ENCODE measurements around the gene MEGF11. TPM values are rescaled to one million over a fixed set of nuclear protein-coding genes. Genes with fewer than 3 reads are reported as not detected.

The MEGF11 gene
- total RNA-seq, 2 experiments from 2014 or later, result not detected

- H3K27ac Mint-ChIP-seq, result no peak overlapping the region
- no peak for ATAC-seq
- DNase-seq, result no peak
- POLR2A ChIA-PET, result no interaction called here
- H3K36me3 Mint-ChIP-seq (ENCODE audit: low read depth), result no peaks in the 10 kb centered on the region
- CTCF ChIA-PET, result no interaction called here
- H3K9me3 Mint-ChIP-seq (ENCODE audit: insufficient read depth), result no peaks in the 10 kb centered on the region
- no peaks in the 10 kb centered on the region for H3K27me3 Mint-ChIP-seq (ENCODE audit: low read depth)
- H3K4me3 Mint-ChIP-seq, result no peak overlapping the region
- H3K4me1 Mint-ChIP-seq (ENCODE audit: low read depth), result peaks cover 15% of the 10 kb centered on the region
These were observed 114.5 kb downstream of the MEGF11 start for GRCh38 chr15:66138892-66139590.

- H3K4me1 Mint-ChIP-seq (ENCODE audit: low read depth), result peaks cover 15% of the 10 kb centered on the region
- ATAC-seq, result no peak
- CTCF ChIA-PET, result no interaction called here
- no peaks in the 10 kb centered on the region for H3K27me3 Mint-ChIP-seq (ENCODE audit: low read depth)
- H3K9me3 Mint-ChIP-seq (ENCODE audit: insufficient read depth), result no peaks in the 10 kb centered on the region
- H3K36me3 Mint-ChIP-seq (ENCODE audit: low read depth), result no peaks in the 10 kb centered on the region
- no peak overlapping the region for H3K4me3 Mint-ChIP-seq
- no peak overlapping the region for H3K27ac Mint-ChIP-seq
- POLR2A ChIA-PET, result no interaction called here
- DNase-seq, result no peak
These were observed 115.3 kb downstream of the MEGF11 start for GRCh38 chr15:66138096-66138783.

- Mint-ChIP-seq H3K27me3 (ENCODE audit: low read depth) (no peaks in the 10 kb centered on the region), H3K9me3 (ENCODE audit: insufficient read depth) (no peaks in the 10 kb centered on the region), H3K36me3 (ENCODE audit: low read depth) (no peaks in the 10 kb centered on the region), H3K4me3 (no peak overlapping the region), H3K4me1 (ENCODE audit: low read depth) (peaks cover 15% of the 10 kb centered on the region), H3K27ac (no peak overlapping the region)
- ATAC-seq, result no peak
- ChIA-PET CTCF (no interaction called here), POLR2A (no interaction called here)
- no peak for DNase-seq
These were observed 116.6 kb downstream of the MEGF11 start for GRCh38 chr15:66136948-66137347.

GRCh38 chr15:66135664-66136063 is 117.9 kb downstream of the MEGF11 start:
- H3K27me3 Mint-ChIP-seq (ENCODE audit: low read depth), result no peaks in the 10 kb centered on the region
- H3K4me1 Mint-ChIP-seq (ENCODE audit: low read depth), result peaks cover 15% of the 10 kb centered on the region
- H3K9me3 Mint-ChIP-seq (ENCODE audit: insufficient read depth), result no peaks in the 10 kb centered on the region
- no peak overlapping the region for H3K27ac Mint-ChIP-seq
- CTCF ChIA-PET, result no interaction called here
- DNase-seq (no peak), ATAC-seq (no peak)
- H3K4me3 Mint-ChIP-seq, result no peak overlapping the region
- POLR2A ChIA-PET, result no interaction called here
- H3K36me3 Mint-ChIP-seq (ENCODE audit: low read depth), result no peaks in the 10 kb centered on the region

- CTCF ChIA-PET, result no interaction called here
- Mint-ChIP-seq H3K4me3 (no peak overlapping the region), H3K36me3 (ENCODE audit: low read depth) (no peaks in the 10 kb centered on the region), H3K9me3 (ENCODE audit: insufficient read depth) (no peaks in the 10 kb centered on the region), H3K27me3 (ENCODE audit: low read depth) (no peaks in the 10 kb centered on the region), H3K4me1 (ENCODE audit: low read depth) (peaks cover 15% of the 10 kb centered on the region), H3K27ac (no peak overlapping the region)
- DNase-seq (no peak), ATAC-seq (no peak)
- POLR2A ChIA-PET, result no interaction called here
These were observed 119.3 kb downstream of the MEGF11 start for GRCh38 chr15:66134284-66134683.

- Mint-ChIP-seq H3K27ac (no peak overlapping the region), H3K9me3 (ENCODE audit: insufficient read depth) (no peaks in the 10 kb centered on the region), H3K4me3 (no peak overlapping the region), H3K27me3 (ENCODE audit: low read depth) (no peaks in the 10 kb centered on the region), H3K4me1 (ENCODE audit: low read depth) (peaks cover 15% of the 10 kb centered on the region), H3K36me3 (ENCODE audit: low read depth) (no peaks in the 10 kb centered on the region)
- ATAC-seq (no peak), DNase-seq (no peak)
- POLR2A ChIA-PET, result no interaction called here
- CTCF ChIA-PET, result no interaction called here
These were observed 120.2 kb downstream of the MEGF11 start for GRCh38 chr15:66133247-66133885.

GRCh38 chr15:66132251-66132816 is 121.2 kb downstream of the MEGF11 start:
- DNase-seq (no peak), ATAC-seq (no peak)
- Mint-ChIP-seq H3K4me1 (ENCODE audit: low read depth) (peaks cover 15% of the 10 kb centered on the region), H3K27ac (no peak overlapping the region), H3K4me3 (no peak overlapping the region), H3K36me3 (ENCODE audit: low read depth) (no peaks in the 10 kb centered on the region), H3K27me3 (ENCODE audit: low read depth) (peaks cover under 1% of the 10 kb centered on the region), H3K9me3 (ENCODE audit: insufficient read depth) (no peaks in the 10 kb centered on the region)
- CTCF ChIA-PET, result no interaction called here
- POLR2A ChIA-PET, result no interaction called here

GRCh38 chr15:66131831-66132230 is 121.7 kb downstream of the MEGF11 start:
- CTCF ChIA-PET, result no interaction called here
- ATAC-seq, result no peak
- peaks cover 5% of the 10 kb centered on the region for H3K27me3 Mint-ChIP-seq (ENCODE audit: low read depth)

GRCh38 chr15:66131200-66131599 is 122.3 kb downstream of the MEGF11 start:
- Mint-ChIP-seq H3K27me3 (ENCODE audit: low read depth) (peaks cover 5% of the 10 kb centered on the region), H3K9me3 (ENCODE audit: insufficient read depth) (no peaks in the 10 kb centered on the region), H3K36me3 (ENCODE audit: low read depth) (no peaks in the 10 kb centered on the region), H3K4me3 (no peak overlapping the region), H3K27ac (no peak overlapping the region), H3K4me1 (ENCODE audit: low read depth) (peaks cover 14% of the 10 kb centered on the region)
- POLR2A ChIA-PET, result no interaction called here
- ATAC-seq, result no peak
- CTCF ChIA-PET, result no interaction called here
- no peak for DNase-seq

More at GRCh38 chr15:66131831-66132230, 121.7 kb downstream of the MEGF11 start:
- H3K4me3 Mint-ChIP-seq, result no peak overlapping the region
- no peaks in the 10 kb centered on the region for H3K9me3 Mint-ChIP-seq (ENCODE audit: insufficient read depth)
- no peak for DNase-seq
- POLR2A ChIA-PET, result no interaction called here
- H3K36me3 Mint-ChIP-seq (ENCODE audit: low read depth), result no peaks in the 10 kb centered on the region
- no peak overlapping the region for H3K27ac Mint-ChIP-seq
- H3K4me1 Mint-ChIP-seq (ENCODE audit: low read depth), result peaks cover 15% of the 10 kb centered on the region

GRCh38 chr15:66130496-66131034 is 123.0 kb downstream of the MEGF11 start:
- Mint-ChIP-seq H3K9me3 (ENCODE audit: insufficient read depth) (no peaks in the 10 kb centered on the region), H3K4me3 (no peak overlapping the region), H3K27ac (no peak overlapping the region), H3K36me3 (ENCODE audit: low read depth) (no peaks in the 10 kb centered on the region), H3K27me3 (ENCODE audit: low read depth) (peaks cover 5% of the 10 kb centered on the region), H3K4me1 (ENCODE audit: low read depth) (peaks cover 8% of the 10 kb centered on the region)
- ChIA-PET CTCF (no interaction called here), POLR2A (no interaction called here)
- no peak for DNase-seq
- no peak for ATAC-seq

GRCh38 chr15:66129586-66129985 is 124.0 kb downstream of the MEGF11 start:
- POLR2A ChIA-PET, result no interaction called here
- no peak for DNase-seq
- no peak overlapping the region for H3K27ac Mint-ChIP-seq
- CTCF ChIA-PET, result no interaction called here
- H3K27me3 Mint-ChIP-seq (ENCODE audit: low read depth), result peaks cover 5% of the 10 kb centered on the region
- no peak overlapping the region for H3K4me3 Mint-ChIP-seq
- no peak for ATAC-seq
- H3K36me3 Mint-ChIP-seq (ENCODE audit: low read depth), result no peaks in the 10 kb centered on the region
- H3K4me1 Mint-ChIP-seq (ENCODE audit: low read depth), result no peaks in the 10 kb centered on the region
- H3K9me3 Mint-ChIP-seq (ENCODE audit: insufficient read depth), result no peaks in the 10 kb centered on the region

GRCh38 chr15:66128116-66128680 is 125.4 kb downstream of the MEGF11 start:
- Mint-ChIP-seq H3K36me3 (ENCODE audit: low read depth) (no peaks in the 10 kb centered on the region), H3K4me3 (no peak overlapping the region), H3K4me1 (ENCODE audit: low read depth) (no peaks in the 10 kb centered on the region), H3K27me3 (ENCODE audit: low read depth) (peaks cover 5% of the 10 kb centered on the region), H3K9me3 (ENCODE audit: insufficient read depth) (no peaks in the 10 kb centered on the region), H3K27ac (no peak overlapping the region)
- ATAC-seq (no peak), DNase-seq (no peak)
- POLR2A ChIA-PET, result no interaction called here
- CTCF ChIA-PET, result no interaction called here

Data from activated CD8-positive, alpha-beta T cell treated with anti-CD3 and anti-CD28 coated beads, Interleukin-2, amount 10 ng/mL, durations not matched to agents 7 days and 5 days (primary cell).